Activated CD4-positive, alpha-beta T cell treated with anti-CD3 and anti-CD28 coated beads, Interleukin-2, amount 50 U/mL, for 48 hours (primary cell): Measurements from ENCODE around the gene FBXW11.

Experiments
- DNase-seq, 2 experiments: peaks; one replicate each; pipeline ENCODE4 v3.0.0-alpha.2; 2020

FBXW11 gene

DNA sequence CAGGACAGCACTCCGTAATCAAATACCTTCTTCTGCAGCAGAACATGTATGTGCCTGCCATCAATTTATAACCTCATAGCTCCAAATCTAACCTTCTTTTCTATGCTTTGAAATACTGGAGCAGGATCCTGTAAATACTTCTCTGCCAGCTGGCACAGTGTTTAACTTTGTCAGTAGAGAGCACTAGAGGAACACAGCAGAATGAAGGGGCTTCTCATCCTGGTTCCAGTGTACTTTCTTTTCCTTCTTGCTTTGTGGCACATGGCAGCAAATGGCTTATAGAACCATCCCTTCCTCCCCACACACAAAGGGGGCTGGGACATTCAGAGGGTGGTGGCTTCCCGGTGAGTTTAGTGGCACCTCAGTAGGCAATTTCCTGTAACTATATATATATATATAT is 3.8 kb upstream of the FBXW11 start:
- no peak for DNase-seq

DNA sequence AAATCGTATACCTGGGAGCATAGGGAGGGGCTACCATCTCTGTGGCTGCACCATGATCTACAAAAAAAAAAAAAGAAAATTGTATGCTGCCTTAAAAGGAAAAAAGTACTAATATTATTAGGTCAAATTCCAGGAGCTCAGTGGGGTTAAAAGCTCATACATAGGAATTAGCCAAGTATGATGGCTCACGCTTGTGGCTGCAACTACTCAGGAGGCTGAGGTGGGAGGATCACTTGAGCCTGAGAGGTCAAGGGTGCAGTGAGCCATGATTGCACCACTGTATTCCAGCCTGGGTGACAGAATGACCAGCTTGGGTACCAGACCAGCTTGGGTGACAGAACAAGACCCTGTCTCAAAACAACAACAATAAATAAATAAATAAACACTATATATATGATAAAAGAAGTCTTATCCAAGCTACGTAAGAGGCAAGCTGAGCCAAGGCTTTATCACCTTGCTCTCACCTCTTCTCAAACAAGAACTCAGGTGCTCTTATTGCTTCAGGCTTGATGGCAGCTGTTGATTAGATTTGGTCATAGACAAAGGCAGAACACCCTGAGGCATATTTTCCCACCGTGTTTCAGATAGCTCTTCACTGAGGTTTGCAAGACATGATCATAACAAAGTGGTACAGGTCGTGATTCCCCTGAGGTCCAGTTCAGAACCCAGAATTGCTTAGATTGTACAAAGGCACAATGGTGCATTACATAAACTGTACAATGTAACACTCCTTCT is 3.3 kb upstream of the FBXW11 start:
- no peak for DNase-seq

DNA sequence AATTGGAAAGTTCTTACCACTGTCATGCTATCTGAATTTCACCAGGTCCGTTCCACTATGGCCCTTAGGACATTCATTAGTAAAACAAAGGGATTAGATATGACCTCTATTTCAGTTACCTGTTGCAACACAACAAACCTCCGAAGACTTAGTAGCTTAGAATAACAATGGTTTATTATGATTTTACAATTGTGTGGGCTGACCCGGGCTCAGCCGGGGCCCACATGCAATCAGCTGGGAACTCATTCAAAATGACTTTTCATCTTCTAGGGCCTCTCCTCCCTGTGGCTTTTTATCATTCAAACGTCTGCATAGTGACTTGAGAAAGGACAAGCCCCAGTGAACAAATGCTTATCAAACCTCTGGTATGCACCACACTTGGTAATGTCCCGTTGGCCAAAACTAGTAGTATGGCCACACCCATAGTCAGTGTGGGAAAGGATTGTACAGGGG is 2.3 kb upstream of the FBXW11 start:
- DNase-seq: no peak

DNA sequence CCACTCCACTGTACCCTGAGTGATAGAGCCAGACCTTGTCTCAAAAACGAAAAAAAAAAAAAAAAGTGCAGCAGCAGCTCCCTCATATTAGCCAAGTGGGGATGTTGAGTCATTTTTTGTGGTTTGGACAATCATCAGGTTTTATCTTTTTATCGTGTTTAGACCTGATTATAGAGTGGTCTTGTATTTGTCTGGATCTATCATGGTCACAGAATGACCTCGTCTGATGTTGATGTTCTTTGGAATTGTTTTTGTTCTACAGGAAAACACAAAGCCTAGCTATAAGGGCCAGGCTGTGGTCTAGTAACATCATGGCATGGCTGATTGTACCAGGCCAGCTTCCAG is 1.6 kb upstream of the FBXW11 start:
- no peak for DNase-seq

DNA sequence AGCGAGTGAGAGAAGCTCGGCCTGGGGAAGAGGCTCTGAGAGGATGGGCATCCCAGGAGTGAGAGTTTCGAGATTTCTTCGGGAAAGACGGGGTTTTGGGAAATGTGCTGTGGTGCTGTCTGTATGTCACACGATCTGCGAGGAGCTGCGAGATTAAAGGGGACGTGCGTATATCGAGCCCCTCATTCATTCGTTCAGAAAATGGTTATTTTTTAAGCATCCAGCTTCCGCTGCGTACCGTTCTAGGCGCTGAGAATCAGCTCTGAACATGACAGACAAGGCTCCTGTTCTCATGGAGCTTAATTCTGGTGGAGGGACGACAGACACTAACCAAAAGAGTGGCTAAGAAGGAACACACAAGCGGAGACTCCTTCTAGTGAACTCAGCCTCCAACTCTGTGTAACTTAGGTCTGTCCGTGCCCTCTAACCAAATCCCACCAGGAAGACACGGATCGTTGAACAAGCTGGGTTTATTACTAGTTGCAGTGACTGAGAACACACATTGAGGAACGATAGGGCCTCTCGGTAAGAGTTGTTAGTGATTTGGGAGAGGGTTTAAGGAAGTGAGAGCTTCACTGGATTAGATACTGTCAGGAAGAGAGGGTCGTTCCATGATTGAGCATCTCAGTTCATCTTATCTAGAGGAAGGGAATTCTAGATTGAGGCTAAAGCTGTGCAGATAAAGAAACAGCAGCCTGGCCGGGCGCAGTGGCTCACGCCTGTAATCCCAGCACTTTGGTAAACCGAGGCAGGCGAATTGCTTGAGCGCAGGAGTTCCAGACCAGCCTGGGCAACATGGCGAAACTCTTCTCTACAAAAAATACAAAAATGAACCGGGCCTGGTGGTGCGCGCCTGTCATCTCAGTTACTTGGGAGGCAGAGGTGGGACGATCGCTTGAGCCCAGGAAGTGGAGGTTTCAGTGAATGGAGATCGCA is 1.0 kb upstream of the FBXW11 start:
- DNase-seq: peak; percentile 25 to 39

DNA sequence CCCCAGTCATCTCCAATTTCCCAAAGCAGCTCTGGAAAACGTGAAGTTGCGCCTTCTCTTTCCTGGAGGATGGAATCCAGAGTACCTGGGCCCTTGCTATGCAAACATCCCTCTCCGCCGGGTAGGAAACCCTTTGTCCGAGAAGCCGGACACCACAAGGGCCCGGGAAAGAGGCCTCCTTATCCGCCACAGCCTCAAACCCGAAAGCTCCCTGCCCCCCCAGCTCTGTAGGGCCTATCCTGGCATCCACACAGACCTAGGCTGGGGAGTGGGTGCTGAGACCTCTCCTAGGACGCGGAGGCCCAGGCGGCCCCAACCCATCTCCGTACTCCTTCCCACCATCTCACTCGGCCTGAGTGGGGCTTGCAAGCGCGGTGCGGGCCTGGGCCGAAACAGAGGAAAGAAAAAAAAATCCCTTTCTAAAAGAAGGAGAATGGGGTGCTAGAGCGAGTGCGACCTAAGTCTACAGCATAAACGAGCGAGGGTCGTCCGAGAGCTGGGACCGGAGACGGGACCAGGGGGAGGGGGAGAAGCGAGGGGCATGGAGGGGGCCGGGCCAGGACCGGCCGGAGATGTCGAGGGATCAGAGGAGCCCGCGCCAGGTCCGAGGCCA is 624 bp downstream of the FBXW11 start:
- peak; percentile 36 to 42 for DNase-seq

DNA sequence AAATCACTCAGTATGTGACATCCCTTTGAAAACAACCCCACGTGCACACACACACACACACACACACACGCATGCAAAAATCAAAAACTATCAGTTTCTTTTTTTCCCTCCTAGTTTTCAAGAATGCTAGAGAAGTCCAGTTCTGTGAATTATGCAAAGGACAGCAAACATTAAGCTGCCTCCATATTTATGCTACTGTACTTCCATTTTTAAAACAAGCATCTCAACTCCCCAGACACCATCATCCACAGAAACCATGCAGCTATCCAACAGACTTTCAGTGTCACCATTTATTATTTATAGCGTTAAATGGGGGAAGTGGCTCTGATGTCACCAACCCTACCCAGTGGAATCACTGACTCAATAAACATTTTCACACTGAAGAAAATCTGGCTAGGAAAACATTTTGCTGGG is 1.6 kb downstream of the FBXW11 start:
- peak; percentile 9 to 33 for DNase-seq

DNA sequence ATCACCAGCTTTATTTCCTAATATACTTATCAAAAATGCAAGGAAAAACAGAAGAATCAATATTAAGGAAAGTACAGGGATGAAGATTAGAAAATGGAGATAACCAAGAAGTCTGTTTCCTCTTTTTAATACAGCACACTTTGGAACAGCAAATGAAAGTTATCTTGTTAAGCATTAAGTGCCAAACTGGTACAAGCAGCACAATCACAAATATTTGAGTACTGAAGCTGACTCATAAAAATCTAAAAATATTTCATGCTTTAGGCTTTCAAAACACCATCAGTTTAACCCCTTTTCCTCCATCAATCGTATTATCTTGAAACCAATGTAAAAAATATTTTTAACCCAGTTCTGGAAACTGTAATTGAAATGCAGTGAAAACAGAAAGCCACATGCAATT is 2.7 kb downstream of the FBXW11 start:
- DNase-seq: no peak

DNA sequence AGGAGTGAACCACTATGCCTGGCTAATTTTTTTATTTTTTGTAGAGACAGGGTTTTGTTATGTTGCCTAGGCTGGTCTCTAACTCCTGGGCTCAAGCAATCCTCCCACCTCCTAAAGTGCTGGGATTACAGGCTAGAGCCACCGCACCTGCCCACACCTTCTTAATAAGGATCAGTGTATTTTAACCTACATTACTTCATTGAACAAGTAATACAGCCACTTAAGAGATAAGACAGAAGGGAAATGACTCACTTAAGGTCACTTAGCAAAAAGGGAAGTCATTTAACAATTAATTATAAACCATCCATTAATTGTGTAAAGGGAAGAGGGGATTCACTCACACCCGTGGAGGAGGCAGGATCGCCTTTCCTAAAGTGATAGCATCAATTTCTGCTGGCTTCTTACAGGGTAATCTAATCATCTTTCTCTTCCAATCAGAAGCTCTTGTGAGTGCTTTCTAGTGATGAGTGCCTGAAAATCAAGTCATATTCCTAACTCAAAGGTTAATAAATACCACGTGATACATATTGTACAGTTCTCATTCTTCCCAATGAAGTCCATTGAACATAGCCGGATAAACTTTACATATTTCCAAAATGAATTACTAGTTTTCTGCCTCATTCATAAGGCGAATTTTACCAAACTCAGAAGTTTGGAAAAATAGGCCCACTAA is 3.5 kb downstream of the FBXW11 start:
- DNase-seq: peak in 1 of 2 experiments; percentile 16

DNA sequence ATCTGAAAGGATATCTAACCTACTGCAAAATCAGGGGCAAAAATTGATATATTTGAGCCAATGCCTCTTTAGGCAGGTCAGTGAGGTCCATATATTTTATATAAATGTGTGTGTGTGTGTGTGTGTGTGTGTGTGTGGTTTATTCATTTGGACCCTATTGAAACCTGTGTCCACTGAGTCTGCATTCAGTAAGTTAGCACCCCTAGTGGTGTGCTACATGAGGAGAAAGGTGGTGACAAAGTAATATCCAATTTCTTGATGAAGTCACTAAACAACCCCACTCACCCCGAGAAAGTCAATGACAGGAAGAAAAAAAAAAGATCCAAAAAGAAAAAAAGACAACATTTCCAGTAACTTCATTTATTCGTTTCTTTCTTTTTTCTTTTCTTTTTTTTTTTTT is 4.1 kb downstream of the FBXW11 start:
- DNase-seq: no peak

DNA sequence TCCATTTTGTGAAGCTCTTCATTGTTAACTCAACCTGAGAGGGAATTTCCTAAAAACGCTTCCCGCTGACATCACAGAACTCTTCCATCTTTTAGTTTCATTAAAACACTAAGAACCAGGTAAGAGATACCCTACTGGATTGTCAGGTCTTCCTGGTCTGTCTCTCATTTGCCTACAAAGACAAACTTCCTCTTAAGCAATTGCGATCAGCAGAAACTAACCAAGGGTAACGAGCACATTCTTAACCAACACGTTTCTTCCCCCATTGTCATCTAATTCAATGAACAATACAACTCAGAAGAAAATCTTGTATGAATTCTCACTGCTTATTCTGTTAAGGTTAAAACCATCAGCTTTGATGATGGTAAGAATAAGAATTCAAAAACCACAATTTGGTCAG is 6.6 kb downstream of the FBXW11 start:
- DNase-seq: no peak

DNA sequence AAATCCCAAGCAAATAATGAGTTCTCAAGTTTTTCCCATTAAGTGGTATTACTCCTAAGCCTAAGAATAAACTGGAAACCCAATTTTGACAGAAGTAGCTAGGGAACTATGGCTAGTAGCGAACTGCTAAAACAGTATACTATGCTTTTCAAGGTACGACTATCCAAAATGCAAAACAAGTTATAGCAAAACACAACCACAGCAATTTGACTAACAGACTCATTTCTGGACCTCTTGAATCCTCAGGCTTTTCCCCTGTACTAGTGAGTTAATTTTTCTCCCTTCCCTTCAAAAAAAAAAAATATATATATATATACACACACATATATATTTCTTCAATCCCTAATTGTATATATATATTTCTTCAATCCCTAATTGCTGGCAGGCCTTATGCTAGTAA is 7.3 kb downstream of the FBXW11 start:
- DNase-seq: no peak

DNA sequence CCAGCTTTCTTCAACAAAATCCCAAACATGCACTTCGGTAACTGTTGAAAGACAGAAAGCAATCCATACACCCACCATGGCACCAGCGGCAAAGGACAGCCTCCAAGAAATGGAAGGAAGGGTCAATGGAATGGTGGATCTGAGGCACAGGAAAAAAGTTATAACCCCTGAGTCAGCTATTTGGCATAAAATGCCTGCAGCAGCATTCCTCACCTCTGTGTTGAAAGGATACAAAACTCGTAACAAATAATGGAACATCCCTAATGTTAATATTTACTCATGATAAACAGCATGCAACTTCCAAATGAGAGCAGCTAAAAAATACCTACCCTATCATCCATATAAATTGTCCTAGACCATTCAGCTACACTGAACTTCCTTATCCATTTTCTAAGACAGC is 9.4 kb downstream of the FBXW11 start:
- no peak for DNase-seq

DNA sequence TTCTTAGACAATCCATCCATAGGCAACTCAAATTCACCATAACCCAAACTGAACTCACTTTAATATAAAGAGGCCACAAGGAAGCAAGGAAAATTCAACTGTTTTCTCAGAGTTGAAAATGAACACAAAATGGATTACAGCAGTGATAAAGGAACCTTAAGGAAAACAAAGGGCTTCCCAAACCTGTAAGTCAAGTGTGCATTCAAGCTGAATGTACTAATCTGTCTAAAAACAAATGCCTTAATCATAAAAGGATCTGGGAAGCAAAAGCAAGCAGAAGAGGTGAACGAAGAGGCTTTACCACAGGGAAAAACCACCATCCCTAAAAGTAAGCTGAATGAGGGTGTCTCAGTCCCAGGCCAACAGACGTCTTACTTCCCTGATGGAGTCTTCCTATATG is 13.6 kb downstream of the FBXW11 start:
- DNase-seq: no peak

DNA sequence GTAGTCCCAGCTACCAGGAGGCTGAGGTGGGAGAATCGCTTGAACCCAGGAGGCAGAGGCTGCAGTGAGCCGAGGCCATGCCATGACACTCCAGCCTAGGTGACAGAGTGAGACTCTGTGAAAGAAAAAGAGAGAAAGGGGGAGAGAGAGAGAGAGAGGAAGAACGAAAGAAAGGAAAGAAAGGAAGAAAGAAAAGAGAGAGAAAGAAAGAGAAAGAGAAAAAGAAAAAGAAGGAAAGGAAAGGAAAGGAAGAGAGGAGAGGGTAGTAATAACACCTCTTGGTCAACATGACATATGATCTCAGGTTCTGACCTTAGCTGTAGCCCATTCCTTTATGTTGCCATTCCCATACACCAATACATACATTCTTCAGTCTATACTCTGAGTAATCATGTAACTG is 14.1 kb downstream of the FBXW11 start:
- no peak for DNase-seq

DNA sequence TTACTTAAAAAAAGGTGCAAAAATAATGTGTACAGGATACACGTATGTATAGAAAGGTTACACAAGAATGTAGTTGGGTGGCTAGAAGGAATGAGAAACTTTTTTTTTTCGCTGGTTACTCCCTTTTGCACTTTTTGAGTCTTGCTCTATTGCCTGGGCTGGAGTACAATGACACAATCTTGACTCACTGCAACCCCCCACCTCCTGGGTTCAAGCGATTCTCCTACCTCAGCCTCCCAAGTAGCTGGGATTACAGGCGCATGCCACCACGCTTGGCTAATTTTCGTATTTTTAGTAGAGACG is 15.8 kb downstream of the FBXW11 start:
- no peak for DNase-seq

DNA sequence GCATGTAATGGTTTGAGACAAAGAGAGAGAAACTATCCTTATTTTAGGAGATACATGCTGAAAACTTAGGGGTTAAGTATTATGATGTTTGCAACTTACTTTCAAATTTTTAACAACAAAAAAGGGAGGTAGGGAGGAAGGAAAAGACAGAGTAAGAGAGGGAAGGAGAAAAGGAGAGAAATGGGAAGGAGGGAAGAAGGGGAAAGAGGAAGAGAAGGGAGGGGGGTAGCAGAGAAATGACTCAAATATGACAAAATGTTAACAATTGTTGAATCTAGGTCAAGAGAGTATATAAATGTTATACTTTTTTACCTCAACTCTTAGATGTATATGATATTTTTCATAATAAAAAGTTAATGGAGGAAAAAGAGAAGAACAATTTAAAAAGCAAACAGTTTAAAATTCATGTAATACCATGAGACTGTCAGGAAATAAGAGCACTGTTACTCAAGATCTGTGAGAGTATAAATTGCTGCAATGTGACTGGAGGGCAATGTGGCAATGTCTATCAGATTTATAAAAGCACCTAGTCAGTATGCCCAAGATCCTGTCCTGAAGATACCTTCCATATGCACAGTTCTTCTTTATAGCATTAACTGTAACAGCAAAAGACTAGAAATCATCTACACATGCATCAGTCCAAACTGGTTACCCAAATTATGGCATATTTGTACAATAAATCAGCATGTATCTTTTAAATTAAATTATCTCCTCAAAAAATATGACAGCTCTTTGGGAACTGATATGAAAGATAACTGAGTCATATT is 16.3 kb downstream of the FBXW11 start:
- no peak for DNase-seq

DNA sequence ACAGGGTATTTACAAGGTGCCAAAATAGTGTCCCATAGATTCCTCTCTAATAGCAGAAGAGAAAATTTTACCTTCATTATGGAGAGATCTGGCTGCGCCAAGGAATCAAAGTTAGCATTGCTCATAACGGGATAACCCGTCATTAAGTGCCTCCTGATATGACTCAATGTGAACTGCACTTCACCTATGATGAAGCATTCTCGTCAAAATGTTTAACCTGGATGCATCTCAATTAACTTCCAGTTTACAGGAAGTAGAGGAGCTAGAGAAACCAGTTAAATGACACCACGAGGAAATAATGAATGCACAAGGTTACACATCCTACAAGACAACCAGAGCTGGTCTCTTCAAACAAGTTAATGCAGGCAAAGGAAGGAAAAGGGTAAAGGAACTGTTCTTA is 17.2 kb downstream of the FBXW11 start:
- peak in 1 of 2 experiments; percentile 32 for DNase-seq

DNA sequence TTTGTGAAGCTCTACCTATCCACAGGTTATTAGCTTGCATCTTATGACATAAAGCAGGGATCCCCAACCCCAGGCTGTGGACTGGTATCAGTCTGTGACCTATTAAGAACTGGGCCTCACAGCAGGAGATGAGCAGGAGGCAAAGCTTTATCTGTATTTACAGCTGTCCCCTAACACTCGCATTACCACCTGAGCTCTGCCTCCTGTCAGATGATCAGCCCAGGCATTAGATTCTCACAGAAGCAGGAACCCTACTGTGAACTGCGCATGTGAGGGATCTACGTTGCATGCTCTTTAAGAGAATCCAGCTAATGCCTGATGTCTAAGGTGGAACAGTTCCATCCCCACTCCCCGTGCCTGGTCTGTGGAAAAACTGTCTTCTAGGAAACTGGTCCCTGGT is 19.7 kb downstream of the FBXW11 start:
- no peak for DNase-seq

DNA sequence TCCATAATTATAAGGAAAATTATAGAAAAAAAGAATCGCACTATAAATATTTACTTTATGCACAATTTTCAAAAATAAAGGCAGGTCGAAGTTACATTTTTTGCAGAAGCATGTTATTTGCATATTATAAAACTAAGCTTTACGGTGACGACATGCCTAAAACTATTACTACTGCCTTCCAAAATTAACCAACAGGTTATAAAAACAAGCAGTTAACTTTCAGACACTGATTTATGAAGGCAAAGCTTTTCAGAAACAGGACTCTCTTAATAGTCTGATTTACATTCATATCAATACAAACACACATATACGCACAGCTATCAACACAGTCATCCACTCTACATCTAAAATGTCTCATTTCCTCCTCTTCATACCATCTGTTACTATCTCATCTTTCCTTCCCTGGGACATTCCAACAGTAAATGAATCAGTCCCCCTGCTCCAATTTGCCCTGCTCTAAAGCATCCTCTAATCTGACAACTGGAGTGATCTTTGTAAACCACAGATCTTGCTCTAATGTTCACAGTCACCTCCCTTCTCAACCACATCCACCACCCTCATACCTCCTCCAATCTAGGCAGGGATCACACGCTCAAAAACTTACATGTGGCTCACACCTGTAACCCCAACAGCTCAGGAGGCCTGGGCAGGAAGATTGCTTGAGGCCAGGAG is 21.6 kb downstream of the FBXW11 start:
- DNase-seq: peak; percentile 22 to 44

DNA sequence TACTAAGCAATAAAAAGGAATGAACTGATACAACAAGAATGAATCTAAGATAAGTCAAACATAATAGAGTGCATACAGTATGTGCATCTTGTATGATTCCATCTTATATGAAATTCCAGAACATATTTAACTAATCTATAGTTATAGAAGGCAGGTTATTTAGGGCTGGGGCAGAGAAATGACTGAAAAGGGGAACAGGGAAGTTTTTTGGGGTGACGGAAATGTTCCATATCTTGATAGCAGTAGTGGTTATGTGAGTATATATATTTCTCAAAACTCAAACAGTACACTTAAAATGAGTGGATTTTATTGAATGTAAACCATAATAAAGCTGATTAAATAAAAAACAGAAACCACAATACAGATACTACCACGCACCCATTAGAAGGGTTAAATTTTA is 24.6 kb downstream of the FBXW11 start:
- no peak for DNase-seq

DNA sequence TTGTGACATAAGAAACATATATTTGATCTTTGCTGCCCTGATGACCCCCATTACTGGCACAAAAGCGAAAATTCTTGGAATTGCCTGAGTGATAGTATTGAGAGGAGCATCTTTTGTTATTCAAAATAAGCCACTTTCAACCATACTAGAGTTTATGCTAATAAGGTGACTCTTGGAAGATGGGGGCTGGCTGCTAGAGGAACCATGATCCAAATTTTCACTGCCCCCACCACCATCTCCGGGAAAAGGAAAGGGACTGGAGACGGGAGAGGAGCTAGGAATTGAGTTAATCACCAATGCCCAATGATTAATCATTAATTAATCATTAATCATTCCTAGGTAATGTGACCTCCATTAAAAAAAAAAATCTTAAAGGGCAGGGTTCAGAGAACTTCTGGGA is 25.6 kb downstream of the FBXW11 start:
- no peak for DNase-seq
